ENCODE results near the gene RNASE2. TPM values are rescaled to one million over a fixed set of nuclear protein-coding genes. Genes with fewer than 3 reads are reported as not detected.
"Not testable (repeated sequence)": the region's sequence is repeated elsewhere in the genome, so short reads cannot be mapped to it uniquely, and the experiment has no call there.

Gene RNASE2
- not detected for total RNA-seq

DNA sequence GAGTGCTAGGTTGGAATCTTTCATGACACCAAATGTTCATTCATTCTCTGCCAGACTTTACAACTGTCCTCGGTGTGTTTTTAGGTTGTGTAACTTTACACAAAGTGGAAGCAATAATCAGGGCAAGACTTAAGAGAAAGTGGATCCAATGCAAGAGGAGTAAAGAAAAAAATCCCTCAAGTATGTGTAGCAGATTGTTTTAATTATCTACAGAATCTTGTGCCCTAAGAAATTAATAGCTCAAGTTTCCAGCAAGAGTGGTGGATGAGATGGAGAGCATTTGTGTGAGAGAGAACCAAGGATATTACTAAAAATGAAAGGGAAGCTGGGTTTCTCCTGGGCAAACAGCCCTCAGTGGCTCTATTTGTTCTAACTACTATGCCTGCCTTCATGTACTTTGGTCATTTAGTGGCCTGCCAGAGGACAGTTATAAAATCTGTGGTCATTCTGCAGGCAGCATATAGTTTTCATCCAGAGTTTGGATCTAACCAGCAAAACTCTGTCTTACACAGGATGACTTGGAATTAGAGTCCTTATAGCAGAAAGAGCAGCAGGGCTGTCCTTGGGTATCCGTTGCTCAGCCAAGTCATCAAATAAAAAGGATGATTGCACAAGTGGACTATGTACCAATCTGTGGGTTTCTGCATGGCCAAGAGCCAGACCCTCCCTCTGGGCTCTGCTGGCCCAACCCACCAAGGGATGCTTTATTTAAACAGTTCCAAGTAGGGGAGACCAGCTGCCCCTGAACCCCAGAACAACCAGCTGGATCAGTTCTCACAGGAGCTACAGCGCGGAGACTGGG is at the start of gene RNASE2:
Gene RNASE2 (plus strand): TSS at position 752 of the 802 bp plus-strand sequence. CDS start 285 bp downstream, outside the sequence.
- H3K27me3 ChIP-seq; H3K4me3 ChIP-seq (replicated peaks in 1 of 3); intact Hi-C loops (cut with DNase I); H3K36me3 ChIP-seq; H3K27ac ChIP-seq; H3K9me3 ChIP-seq; DNase-seq; H3K4me1 ChIP-seq: not testable (repeated sequence)
- WGBS, 2 donors = 72 to 75% methylated on average over 4 of the region's 4 CpGs

DNA sequence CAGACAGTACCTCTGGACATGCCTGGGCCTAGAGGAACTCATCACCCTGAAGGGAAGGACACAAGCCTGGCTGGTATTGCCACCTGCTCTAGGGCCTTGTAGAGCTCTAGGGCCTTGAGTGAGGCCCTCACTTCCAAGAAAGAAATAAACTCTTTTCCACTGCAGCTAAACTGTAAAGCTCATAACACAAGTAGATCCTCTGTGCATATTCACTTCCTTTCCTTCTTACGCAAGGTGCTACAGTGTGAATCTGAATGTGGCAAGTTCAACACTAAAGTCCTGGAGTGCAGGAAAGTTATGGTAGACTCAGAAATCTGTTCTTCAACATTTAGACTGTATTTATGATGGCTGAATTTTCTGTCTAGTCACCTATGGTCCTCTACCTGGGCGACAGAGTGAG is 49.6 kb upstream of the RNASE2 start:
- H3K4me3 ChIP-seq (replicated peaks in 1 of 3) = no peak overlapping the region
- no peaks in the 10 kb centered on the region for H3K9me3 ChIP-seq
- 83 to 94% methylated on average over 2 of the region's 2 CpGs for WGBS, 2 donors
- H3K27me3 ChIP-seq = no peaks in the 10 kb centered on the region
- H3K27ac ChIP-seq = no peak overlapping the region
- intact Hi-C loops (cut with DNase I) = no loop called here
- no peak for DNase-seq
- no peaks in the 10 kb centered on the region for H3K36me3 ChIP-seq
- H3K4me1 ChIP-seq = no peaks in the 10 kb centered on the region
- no peak for TF ChIP-seq POLR2A (IDR thresholded peaks at IDR 0.05)
- TF ChIP-seq, protein P1, sequence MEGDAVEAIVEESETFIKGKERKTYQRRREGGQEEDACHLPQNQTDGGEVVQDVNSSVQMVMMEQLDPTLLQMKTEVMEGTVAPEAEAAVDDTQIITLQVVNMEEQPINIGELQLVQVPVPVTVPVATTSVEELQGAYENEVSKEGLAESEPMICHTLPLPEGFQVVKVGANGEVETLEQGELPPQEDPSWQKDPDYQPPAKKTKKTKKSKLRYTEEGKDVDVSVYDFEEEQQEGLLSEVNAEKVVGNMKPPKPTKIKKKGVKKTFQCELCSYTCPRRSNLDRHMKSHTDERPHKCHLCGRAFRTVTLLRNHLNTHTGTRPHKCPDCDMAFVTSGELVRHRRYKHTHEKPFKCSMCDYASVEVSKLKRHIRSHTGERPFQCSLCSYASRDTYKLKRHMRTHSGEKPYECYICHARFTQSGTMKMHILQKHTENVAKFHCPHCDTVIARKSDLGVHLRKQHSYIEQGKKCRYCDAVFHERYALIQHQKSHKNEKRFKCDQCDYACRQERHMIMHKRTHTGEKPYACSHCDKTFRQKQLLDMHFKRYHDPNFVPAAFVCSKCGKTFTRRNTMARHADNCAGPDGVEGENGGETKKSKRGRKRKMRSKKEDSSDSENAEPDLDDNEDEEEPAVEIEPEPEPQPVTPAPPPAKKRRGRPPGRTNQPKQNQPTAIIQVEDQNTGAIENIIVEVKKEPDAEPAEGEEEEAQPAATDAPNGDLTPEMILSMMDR (IDR thresholded peaks at IDR 0.05) = no peak

- Histone ChIP-seq H3K9me3 (no peaks in the 10 kb centered on the region), H3K27ac (no peak overlapping the region), H3K36me3 (no peaks in the 10 kb centered on the region), H3K27me3 (no peaks in the 10 kb centered on the region), H3K4me3 (replicated peaks in 1 of 3) (no peak overlapping the region), H3K4me1 (no peaks in the 10 kb centered on the region)
- no peak for DNase-seq
- intact Hi-C loops (cut with DNase I) = no loop called here
- 87 to 100% methylated on average over 1 of the region's 1 CpG for WGBS, 2 donors
- TF ChIP-seq, protein P1 (IDR thresholded peaks at IDR 0.05) = no peak
- TF ChIP-seq POLR2A (IDR thresholded peaks at IDR 0.05) = no peak
These were observed 48.1 kb upstream of the RNASE2 start for GRCh38 chr14:20907214-20907613.

GRCh38 chr14:20910822-20911221 is 44.5 kb upstream of the RNASE2 start:
- H3K4me1 ChIP-seq; H3K4me3 ChIP-seq (replicated peaks in 1 of 3); H3K27ac ChIP-seq; intact Hi-C loops (cut with DNase I); H3K36me3 ChIP-seq; H3K9me3 ChIP-seq; H3K27me3 ChIP-seq; DNase-seq: not testable (repeated sequence)
- 86 to 88% methylated on average over 6 to 13 of the region's 14 CpGs for WGBS, 2 donors

DNA sequence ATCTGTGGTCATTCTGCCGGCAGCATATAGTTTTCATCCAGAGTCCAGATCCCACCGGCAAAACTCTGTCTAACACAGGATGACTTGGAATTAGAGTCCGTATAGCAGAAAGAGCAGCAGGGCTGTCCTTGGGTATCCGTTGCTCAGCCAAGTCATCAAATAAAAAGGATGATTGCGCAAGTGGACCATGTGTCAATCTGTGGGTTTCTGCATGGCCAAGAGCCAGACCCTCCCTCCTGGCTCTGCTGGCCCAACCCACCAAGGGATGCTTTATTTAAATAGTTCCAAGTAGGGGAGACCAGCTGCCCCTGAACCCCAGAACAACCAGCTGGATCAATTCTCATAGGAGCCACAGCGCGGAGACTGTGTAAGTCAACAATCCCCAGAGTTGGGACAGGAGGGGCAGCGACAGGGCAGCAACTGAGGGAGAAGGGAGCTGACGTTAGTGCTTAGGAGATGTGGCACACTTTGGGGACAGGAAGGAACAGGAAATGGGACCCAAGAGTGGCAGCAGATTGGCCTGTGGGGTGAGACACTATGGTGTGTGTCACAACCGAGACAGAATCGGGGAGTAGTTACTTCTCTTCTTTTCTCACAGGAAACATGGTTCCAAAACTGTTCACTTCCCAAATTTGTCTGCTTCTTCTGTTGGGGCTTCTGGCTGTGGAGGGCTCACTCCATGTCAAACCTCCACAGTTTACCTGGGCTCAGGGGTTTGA is 36.1 kb upstream of the RNASE2 start:
- H3K4me1 ChIP-seq; intact Hi-C loops (cut with DNase I); H3K9me3 ChIP-seq; H3K4me3 ChIP-seq (replicated peaks in 1 of 3); DNase-seq; H3K27ac ChIP-seq; H3K27me3 ChIP-seq; H3K36me3 ChIP-seq: not testable (repeated sequence)
- WGBS, 2 donors = 79 to 80% methylated on average over 11 of the region's 11 CpGs

- H3K36me3 ChIP-seq; H3K4me1 ChIP-seq; H3K4me3 ChIP-seq (replicated peaks in 1 of 3); DNase-seq; H3K9me3 ChIP-seq; H3K27ac ChIP-seq; H3K27me3 ChIP-seq; intact Hi-C loops (cut with DNase I): not testable (repeated sequence)
- WGBS, 2 donors = 26 to 46% methylated on average over 2 of the region's 2 CpGs
These were observed 31.5 kb upstream of the RNASE2 start for GRCh38 chr14:20923766-20924297.
